ENCODE measurements around the gene DPP7.

DNA sequence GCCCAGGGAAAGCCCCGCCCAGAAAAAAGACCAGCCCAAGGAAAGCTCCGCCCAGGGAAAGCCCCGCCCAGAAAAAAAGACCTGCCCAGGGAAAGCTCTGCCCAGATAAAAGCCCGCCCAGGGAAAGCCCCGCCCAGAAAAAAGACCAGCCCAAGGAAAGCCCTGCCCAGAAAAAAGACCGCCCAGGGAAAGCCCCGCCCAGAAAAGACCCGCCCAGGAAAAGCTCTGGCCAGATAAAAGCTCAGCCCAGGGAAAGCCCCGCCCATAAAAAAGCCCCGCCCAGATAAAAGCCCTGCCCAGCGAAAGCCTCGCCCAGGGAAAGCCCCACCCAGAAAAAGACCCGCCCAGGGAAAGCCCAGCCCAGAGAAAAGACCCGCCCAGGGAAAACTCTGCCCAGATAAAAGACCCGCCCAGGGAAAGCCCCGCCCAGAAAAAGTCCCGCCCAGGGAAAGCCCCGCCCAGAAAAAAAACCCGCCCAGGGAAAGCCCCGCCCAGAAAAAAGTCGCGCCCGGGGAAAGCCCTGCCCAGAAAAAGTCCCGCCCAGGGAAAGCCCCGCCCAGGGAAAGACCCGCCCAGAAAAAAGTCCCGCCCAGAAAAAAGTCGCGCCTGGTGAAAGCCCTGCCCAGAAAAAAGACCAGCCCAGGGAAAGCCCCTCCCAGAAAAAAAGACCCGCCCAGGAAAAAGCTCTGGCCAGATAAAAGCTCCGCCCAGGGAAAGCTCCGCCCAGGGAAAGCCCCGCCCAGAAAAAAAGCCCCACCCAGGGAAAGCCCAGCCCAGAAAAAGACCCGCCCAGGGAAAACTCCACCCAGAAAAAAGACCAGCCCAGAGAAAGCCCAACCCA lies 36.3 kb upstream of the DPP7 start:
- TF ChIP-seq EP300 (IDR thresholded peaks at IDR 0.05) (no peak), POLR2AphosphoS5 (IDR thresholded peaks at IDR 0.05) (no peak), POLR2A (IDR thresholded peaks at IDR 0.05) (no peak)
- TF ChIP-seq, protein P1, sequence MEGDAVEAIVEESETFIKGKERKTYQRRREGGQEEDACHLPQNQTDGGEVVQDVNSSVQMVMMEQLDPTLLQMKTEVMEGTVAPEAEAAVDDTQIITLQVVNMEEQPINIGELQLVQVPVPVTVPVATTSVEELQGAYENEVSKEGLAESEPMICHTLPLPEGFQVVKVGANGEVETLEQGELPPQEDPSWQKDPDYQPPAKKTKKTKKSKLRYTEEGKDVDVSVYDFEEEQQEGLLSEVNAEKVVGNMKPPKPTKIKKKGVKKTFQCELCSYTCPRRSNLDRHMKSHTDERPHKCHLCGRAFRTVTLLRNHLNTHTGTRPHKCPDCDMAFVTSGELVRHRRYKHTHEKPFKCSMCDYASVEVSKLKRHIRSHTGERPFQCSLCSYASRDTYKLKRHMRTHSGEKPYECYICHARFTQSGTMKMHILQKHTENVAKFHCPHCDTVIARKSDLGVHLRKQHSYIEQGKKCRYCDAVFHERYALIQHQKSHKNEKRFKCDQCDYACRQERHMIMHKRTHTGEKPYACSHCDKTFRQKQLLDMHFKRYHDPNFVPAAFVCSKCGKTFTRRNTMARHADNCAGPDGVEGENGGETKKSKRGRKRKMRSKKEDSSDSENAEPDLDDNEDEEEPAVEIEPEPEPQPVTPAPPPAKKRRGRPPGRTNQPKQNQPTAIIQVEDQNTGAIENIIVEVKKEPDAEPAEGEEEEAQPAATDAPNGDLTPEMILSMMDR (IDR thresholded peaks at IDR 0.05): no peak

Measured in upper lobe of left lung (tissue), 4 donors.